Stimulated activated CD4-positive, alpha-beta T cell treated with anti-CD3 and anti-CD28 coated beads, Interleukin-15, amount 100 ng/mL, for 24 hours (primary cell): ENCODE results near the gene PDPR.
"Not testable (repeated sequence)": the region's sequence is repeated elsewhere in the genome, so short reads cannot be mapped to it uniquely, and the experiment has no call there.

Source experiments
- DNase-seq: peaks from one replicate; pipeline ENCODE4 v3.0.0-alpha.2; 2020

PDPR gene

DNA sequence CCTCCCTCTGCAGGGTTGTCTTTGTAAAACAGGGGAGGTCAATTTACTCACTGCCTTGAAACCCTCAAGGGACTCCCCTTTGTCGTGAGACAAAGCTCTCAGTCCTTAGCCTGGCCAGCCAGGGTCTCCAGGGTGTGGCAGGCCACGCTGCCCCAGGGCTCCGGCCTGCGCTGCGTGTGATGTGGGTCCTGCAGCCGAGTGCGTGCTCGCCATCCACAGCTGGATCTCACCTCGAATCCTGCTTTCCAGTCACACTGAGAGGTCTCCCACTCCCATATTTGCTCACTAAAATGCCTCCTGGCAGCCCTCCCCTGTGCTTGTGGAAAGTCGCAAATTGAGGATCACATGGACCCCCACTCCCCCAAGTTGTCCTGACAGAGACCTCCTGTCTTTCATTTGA lies 49.5 kb downstream of the PDPR start:
- no peak for DNase-seq

- DNase-seq, result not testable (repeated sequence)
Measured at GRCh38 chr16:70166688-70167087, 52.6 kb downstream of the PDPR start.

GRCh38 chr16:70173212-70173837 lies 59.2 kb downstream of the PDPR start, which contains the start of gene CLEC18C:
Gene CLEC18C (plus strand): TSS chr16:70173787. CDS start chr16:70174279, 492 bp downstream.
- DNase-seq, result not testable (repeated sequence)

DNA sequence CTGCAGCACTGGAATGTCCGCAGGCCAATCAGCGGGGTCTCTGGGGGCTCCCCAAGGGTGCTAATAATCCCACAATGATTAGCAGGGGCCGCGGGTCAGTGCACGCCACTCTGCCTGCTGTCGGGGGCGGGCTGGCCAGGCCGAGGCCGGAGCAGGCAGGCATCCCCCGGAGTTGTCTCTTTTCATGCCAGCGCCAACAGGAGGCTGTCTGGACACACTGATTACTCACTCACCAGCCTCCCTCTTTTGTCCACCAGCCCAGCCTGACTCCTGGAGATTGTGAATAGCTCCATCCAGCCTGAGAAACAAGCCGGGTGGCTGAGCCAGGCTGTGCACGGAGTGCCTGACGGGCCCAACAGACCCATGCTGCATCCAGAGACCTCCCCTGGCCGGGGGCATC lies 59.8 kb downstream of the PDPR start:
- not testable (repeated sequence) for DNase-seq

DNA sequence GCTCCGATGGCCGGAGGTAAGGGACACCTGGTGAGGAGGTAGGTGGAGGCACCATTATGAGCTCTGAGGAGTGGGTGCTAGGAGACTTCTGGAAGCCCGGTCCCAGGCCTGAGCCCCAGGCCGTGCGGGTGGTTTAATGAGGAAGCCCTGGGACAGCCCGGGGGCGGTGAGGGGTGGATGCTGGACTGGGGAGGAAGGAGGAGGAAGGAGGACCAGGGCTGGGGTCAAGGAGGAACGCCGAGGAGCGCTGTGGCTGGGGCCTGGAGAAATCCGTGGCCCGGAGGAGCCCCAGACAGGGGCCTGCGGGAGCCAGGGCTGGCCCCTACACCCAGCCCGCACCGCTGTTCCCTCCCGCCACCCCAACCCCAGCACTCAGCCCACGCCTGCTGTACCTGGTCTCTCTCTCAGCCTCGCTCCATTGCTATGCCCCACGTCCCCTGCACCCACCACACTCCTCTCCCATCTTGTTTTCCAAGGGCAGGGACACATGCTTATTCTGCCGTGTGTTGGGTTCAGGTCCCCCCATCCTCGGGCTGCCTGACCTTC lies 60.3 kb downstream of the PDPR start:
- not testable (repeated sequence) for DNase-seq

GRCh38 chr16:70187858-70188607 lies 73.9 kb downstream of the PDPR start:
- DNase-seq, result not testable (repeated sequence)

- not testable (repeated sequence) for DNase-seq
Measured at GRCh38 chr16:70188608-70188915, 74.4 kb downstream of the PDPR start.

- DNase-seq, result not testable (repeated sequence)
Measured at GRCh38 chr16:70190574-70190973, 76.4 kb downstream of the PDPR start.

DNA sequence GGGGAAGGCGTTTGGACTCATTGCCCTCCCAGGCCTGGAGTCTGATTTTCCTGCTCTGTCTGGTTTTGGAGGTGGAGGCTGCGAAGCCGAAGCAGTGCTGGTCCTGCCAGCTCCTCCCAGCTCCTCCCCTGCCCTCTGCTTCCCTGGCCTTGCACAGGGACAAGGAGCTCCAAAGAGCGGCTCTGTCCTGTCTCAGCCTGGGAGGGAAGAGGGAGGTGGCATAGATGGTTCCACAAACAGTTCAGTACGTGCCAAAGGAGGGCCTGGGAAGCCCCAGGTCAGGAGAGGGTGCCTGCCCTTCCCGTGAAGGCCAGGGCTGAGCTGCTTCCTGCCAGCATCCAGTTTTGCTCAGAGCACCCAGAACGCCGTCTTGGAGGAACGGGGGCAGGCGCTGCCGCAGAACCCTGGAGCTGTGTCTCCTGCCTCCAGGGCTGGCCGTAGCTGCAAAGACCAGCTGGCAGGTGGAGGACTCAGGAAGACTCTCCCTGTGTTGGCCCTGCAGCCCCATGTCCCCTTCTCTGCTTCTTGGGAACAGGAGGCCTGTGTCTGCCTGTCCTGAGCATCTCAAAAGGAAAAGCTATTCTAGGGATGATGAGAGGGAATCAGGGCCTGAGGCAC lies 82.7 kb downstream of the PDPR start:
- DNase-seq, result not testable (repeated sequence)

GRCh38 chr16:70197611-70198010 lies 83.5 kb downstream of the PDPR start:
- not testable (repeated sequence) for DNase-seq

- not testable (repeated sequence) for DNase-seq
Measured at GRCh38 chr16:70198230-70198629, 84.1 kb downstream of the PDPR start.

DNA sequence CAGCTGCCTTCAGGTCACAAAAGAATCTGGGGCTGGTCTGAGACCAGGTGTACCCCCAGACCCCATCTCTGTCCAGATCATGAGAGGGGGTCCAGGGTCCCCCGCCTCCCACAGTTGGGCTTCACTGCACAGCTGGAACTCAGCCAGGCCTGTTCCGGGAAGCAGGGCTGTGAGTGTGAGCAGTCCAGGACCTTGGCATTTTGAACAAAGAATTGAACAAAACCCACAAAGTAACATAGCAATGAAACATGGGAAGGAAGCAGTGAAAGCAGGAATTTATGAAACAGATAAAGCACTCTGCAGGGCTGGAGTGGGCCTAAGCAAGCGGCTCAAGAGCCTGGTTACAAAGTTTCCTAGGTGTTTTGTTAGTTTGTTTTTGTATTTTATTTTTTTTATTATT lies 84.5 kb downstream of the PDPR start:
- DNase-seq, result not testable (repeated sequence)

DNA sequence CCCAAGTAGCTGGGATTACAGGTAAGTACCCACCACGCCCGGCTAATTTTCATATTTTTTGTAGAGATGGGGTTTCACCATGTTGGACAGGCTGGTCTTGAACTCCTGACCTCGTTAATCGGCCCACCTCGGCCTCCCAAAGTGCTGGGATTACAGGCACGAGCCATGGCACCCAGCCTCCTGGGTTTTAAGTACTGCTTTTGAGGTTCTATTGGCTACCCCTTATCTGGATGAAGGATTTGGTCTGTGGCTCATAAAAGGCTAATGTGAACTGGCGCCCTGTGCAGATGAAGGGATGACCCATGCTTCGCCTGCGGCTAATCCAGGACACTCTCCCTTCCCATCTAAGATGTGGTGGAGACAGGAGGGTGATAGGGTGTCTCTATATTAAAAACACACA lies 85.0 kb downstream of the PDPR start:
- not testable (repeated sequence) for DNase-seq

DNA sequence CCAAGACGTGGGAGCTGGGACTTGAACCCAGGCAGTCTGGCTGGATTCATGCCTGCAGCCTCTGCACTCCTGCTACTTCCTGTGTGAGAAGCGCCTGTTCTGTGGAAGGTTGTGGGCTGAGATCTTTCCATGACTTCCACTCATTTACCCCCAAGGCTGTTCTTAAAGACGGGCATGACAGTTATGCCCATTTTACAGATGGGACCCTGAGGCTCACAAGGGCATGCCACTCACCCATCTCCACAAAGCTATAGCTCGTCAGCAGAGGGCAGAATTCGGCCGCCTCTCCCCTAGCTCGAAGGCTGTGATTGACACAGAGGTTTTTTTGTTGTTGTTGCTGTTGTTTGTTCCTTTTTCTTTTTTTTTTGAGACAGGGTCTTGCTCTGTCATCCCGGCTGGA lies 85.9 kb downstream of the PDPR start:
- not testable (repeated sequence) for DNase-seq

- not testable (repeated sequence) for DNase-seq
Measured at GRCh38 chr16:70203508-70203907, 89.4 kb downstream of the PDPR start.

DNA sequence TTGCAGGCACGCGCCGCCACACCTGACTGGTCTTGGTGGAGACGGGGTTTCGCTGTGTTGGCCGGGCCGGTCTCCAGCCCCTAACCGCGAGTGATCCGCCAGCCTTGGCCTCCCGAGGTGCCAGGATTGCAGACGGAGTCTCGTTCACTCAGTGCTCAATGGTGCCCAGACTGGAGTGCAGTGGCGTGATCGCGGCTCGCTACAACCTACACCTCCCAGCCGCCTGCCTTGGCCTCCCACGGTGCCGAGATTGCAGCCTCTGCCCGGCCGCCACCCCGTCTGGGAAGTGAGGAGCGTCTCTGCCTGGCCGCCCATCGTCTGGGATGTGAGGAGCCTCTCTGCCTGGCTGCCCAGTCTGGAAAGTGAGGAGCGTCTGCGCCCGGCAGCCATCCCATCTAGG lies 89.9 kb downstream of the PDPR start:
- DNase-seq, result not testable (repeated sequence)

GRCh38 chr16:70204668-70205405 lies 90.7 kb downstream of the PDPR start:
- not testable (repeated sequence) for DNase-seq

DNA sequence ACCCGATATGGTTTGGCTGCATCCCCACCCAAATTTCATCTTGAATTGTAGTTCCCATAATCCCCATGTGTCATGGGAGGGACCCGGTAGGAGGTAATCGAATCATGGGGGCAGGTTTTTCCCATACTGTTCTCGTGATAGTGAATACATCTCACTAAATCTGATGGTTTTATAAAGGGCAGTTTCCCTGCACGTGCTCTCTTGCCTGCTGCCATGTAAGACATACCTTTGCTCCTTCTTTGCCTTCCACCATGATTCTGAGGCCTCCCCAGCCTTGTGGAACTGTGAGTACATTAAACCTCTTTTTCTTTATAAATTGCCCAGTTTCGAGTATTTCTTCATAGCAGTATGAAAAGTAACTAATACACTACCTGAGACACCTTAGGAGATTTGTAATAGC lies 92.2 kb downstream of the PDPR start:
- DNase-seq, result not testable (repeated sequence)
